HG02973 (cell line): ENCODE data around the gene BIRC2.
"Not testable (repeated sequence)": the region's sequence is repeated elsewhere in the genome, so short reads cannot be mapped to it uniquely, and the experiment has no call there.

Experiments used
- ATAC-seq: cut with Tn5 transposase; IDR thresholded peaks from one replicate; pipeline ENCODE4 v1.9.1; 2021; ENCODE audit warnings: moderate library complexity; ENCODE audit not compliant: unreplicated experiment

The BIRC2 gene

DNA sequence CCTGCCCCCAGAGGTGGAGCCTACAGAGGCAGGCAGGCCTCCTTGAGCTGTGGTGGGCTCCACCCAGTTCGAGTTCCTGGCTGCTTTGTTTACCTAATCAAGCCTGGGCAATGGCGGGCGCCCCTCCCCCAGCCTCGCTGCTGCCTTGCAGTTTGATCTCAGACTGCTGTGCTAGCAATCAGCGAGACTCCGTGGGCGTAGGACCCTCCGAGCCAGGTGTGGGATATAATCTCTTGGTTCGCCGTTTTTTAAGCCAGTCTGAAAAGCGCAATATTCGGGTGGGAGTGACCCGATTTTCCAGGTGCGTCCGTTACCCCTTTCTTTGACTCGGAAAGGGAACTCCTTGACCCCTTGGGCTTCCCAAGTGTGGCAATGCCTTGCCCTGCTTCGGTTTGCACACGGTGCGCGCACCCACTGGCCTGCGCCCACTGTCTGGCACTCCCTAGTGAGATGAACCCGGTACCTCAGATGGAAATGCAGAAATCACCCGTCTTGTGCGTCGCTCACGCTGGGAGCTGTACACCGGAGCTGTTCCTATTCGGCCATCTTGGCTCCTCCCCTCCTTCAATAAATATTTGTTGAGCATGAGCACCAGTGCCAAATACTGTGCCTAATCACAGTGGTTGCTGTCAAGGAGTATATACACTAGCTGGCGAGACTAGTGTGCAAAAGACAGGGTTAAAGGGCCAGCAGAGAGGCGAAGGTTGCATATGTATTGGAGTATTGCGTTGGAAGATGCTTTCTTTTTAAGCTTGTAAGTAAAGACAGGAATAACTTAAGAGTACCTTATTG, 27.8 kb downstream of the BIRC2 start:
- not testable (repeated sequence) for ATAC-seq

DNA sequence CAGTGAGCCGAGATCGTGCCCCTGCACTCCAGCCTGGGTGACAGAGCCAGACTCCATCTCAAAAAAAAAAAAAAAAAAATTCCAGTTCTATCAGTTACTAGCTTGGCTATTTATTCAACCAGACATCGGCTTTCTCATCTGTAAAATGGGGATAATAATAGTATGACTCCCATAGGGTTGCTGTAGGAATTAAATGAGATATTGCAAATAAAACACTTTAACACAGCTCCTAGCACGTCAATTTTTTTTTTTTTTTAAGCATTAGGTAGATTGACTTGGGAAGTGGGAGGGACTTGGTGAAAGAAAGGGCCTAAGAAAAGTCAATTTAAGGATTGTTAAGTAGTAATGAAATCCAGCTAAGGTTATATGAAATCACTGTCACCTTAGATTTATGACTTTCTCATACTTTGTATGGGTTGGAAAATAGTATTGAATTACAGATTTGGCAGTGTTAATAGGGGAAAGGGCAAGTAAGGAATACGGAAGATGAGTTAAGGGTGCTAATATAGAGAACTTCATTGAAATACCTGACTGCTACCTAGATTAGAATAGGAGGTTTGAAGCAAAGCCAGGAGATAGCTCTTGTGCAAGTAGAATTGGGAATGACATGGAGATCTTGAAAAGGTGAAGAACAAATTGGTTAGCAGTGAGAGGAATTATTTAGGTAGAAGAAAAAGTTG, 28.8 kb downstream of the BIRC2 start:
- no peak for ATAC-seq

DNA sequence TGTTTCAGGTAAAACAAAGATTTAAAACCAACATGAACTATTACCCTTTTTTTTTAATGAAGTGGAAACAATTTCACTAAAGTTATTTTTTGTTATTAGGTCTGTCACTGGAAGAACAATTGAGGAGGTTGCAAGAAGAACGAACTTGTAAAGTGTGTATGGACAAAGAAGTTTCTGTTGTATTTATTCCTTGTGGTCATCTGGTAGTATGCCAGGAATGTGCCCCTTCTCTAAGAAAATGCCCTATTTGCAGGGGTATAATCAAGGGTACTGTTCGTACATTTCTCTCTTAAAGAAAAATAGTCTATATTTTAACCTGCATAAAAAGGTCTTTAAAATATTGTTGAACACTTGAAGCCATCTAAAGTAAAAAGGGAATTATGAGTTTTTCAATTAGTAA, 30.9 kb downstream of the BIRC2 start:
- no peak for ATAC-seq

DNA sequence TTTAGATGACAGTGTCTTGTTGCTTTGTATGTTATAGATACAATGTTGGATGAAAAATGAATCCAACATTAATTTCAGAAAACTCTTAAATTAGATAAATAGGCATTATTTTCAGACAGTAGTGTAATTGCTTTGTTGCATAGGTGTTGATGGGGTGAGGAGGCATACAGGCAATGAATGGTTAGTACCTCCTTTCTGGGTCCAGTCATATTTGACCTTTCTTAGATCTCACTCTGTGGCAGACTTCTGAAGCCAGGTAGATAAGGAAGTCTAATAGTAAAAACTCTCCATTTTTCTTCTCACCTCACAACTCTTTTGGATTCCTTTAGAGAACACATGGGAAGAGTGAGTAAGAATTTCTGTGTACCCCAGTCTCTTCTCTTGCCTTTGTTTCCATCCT, 31.8 kb downstream of the BIRC2 start:
- ATAC-seq = no peak

DNA sequence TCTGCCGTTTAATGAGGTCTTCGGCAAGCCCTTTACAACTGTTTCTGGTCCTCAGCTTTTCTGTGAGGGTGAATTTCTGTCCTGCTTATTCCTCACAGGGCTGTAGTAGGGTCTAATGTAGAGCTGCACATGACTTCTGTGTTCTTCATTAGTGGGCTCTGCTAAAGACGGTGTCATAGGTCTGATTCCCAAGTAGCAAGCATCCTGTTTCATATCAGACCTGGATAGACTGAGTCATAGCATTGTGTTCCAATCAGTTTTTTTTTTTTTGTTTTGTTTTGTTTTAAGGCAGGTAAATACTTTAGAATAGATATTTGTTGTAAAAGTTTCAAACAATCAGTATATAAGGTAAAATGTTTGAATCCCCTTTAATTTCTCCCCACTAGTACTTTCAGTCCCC, 35.4 kb downstream of the BIRC2 start:
- ATAC-seq = no peak

DNA sequence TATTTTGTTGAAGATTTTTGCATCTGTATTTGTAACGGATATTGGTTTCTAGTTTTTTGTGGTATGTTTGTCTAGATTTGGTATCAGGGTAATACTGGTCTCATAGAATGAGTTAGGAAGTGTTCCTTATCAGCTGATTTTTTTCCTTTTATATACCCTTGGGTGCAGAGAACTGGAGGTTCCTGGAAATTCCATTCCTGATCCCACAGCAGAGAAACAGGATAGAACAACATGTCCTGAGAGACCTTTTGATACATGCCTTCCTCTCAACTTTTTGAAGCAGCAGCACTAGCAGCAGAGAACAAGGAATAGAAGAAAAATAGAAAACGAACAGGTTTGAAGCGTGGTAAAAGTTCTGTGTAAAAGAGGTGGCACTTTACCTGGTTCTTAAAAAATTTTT, 36.8 kb downstream of the BIRC2 start:
- ATAC-seq = no peak

DNA sequence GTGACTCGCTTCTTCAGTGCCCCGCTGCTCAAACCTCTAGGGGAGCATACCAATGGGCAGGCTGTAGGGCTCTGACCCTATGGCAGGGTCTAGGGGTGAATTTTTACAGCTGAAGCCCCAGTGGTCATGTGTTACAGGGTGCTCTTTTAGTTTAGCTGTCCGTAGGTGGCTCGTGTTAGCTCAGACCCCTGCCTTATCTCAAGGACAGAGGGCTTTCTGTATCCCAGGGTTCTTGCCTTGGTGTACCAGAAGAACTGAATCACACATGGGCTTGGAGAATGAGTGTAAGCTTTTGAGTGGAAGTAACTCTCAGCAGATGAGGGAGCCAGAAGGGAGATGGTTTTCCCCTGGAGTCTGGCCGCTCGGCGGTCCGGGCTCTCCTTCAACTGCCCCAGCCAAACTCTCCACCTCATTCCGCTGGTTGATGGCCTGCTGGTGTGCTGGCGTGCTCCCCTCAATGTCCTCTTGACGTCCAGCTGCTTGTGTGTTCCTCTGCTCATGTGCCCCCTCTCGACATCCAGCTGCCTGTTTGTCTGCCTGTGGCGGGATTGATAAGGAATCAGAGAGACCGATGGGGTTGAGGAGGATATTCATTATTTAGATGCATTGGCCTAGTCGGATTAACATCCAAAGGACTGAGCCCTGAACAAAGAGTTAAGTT, 37.5 kb downstream of the BIRC2 start:
- no peak for ATAC-seq

DNA sequence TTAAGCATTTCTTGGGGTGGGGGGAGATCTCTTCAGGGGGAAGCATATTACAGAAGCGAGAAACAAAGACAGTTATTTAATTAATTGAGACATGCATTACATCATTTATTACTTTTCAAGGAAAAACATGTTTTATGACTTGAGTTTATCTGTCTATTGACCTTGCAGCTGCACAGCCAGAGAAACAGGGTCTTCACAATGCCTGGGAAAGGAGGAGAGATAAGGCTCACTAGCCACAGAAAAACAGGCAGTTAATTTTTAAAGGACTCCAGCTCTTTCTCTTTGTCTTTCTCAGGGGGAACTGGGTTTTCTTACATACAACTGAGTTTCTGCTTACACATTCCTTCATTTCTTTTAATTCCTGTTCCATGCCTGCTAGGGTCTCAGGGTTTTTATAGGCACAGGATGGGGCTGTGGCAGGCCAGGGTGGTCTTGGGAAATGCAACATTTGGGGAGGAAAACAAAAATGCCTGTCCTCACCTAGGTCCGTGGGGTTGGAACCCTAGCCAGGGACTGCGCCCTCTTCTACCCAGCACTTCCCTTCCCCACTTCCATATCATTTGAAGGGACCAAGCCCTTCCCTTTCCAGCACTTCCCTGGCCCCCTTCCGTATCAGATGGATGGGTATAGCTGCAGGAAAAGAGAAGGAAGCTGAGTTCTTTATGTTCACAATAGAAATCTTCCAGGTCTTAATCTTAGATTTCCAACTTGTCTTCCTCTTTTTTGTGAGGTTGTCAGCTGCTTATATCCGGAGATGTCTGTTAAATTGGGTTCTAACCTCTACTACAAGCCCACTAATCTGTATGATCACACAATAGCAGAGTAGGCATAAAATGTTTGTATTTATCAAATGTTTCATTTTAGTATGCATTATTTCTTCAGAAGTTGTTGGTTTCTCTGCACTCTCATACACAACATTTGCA, 38.3 kb downstream of the BIRC2 start:
- no peak for ATAC-seq

DNA sequence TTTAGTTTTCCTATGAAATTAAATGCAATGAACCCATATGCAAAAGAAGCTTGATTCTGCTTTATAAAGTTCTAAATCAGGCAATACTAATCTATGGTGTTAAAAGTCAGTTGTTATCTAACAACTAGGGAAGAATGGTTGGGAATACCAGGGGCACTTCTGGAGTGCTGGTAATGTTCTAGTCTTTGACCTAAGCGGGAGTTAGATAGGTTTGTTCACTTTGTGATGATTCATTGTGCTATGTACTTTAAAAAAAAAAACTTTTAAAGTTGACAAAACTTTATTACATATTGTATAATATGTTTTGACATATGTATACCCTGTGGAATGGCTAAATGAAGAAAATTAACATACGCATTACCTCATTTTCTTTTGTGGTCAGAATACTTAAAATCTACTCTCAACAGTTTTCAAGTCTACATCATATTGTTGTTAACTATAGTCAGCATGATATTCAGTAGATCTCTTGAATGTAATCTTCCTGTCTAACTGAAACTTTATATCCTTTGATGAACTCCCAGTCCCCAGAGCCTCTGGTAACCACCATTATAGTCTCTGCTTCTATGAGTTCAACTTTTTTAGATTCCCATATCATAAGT, 39.2 kb downstream of the BIRC2 start:
- ATAC-seq = no peak

DNA sequence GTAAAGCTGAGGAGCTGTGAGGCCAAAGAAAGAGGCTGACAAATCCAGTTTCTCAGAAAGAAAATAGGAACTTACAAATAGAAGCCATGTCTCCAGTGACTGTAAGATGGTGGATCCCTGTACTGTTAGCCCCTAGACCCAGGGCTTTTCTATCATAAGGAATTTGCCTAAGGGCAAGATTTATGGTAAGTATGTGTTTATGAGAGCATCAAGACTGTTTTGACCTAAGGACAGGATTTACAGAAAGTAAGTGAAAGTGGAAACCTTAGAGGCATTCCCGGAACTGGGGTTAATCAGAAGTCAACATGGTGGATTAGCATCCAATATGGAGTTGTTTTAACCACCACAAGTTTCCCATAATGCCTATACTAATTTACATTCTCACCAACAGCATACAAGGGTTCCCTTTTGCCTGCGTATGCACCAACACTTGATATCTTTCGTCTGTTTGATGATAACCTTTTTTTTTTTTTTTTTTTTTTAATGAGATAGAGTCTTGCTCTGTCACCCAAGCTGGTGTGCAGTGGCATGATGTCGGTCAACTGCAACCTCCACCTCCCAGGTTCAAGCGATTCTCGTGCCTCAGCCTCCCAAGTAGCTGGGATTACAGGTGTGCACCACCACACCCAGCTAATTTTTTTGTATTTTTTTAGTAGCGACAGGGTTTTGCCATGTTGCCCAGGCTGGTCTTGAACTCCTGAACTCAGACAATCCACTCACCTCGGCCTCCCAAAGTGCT, 40.2 kb downstream of the BIRC2 start:
- ATAC-seq = no peak

DNA sequence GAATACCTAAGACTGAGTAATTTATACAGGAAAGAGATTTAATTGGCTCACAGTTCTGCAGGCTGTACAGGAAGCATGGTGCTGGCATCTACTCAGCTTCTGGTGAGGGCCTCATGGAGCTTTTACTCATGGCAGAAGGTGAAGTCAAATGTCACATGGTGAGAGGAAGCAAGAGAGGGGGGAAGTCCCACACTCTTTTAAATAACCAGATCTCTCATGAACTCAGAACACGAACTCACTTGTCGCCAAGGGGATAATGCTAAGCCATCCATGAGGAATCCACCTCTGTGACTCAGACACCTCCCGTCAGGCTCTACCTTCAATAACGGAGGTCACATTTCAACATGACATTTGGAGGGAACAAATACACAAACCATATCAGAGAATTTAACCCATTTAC, 42.2 kb downstream of the BIRC2 start:
- no peak for ATAC-seq

DNA sequence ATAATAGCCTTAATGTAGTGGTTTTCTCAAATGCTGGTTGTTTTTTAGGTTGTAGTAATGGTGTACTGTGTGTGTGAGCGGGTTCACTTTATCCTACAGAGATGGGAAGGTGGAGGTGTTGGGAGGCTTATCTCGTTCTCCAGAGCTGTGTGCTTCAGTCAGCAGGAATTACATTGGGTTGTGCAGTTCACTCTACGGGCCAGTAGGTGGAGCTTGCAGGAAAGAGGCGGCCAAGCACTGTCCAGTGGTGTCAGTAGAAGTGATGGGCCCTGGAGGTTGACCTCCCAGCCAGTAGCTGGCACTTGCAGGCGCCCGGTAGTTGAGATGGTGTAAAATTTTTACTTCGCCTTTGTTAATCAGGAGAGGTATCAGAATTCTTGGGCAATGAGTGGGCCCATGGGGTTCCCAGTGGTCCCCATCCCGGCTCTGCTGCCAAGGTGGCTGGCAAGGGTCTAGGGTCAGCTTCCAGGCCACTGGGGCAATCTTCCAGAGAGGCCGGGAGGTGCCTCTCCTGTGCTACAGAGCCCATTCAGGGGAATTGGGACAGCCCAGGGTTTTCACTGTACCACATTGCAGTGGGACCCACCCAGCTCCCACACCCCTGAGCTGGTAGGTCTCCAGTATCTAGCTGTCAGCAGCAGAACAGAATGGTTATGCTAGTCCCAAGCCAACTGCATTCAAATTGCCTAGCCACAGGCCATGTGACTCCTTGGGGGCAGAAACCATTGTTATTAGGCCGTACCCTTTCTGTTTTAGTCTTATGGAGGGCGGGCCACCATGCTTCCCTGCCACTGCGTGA, 43.9 kb downstream of the BIRC2 start:
- peak; percentile 69 for ATAC-seq

DNA sequence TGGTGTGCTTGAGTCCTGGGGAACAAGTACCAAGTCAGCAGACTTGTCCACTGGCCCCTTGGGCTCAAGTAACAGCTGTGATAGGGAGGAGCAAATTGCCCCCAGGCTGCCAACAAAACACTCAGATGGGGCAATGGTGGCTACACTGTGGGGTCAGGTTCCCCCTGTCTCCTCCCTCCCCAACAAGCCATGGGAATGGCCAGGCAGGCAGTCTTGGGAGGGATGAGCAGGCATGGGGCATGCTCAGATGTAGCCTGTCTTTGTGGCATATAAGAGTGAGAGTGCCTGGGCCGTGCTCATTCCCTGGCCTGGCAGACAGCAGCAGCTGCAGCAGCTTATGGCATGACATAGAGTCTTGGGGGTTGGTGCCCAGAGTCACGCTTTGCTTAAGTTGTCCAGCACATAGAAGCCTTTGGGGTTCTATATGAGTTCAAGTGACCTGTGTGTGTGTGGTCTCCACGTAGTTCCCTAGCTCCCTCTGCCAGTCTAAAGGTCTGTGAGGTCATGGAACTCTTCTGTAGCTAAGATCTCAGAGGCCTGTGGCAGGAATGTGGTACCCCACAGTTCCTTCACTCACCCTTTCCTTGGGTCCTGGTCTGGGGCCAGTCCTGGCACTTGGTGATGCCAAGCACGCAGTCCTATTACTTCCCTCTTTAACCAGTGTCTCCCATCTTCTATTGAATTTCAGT, 44.7 kb downstream of the BIRC2 start:
- ATAC-seq = no peak

DNA sequence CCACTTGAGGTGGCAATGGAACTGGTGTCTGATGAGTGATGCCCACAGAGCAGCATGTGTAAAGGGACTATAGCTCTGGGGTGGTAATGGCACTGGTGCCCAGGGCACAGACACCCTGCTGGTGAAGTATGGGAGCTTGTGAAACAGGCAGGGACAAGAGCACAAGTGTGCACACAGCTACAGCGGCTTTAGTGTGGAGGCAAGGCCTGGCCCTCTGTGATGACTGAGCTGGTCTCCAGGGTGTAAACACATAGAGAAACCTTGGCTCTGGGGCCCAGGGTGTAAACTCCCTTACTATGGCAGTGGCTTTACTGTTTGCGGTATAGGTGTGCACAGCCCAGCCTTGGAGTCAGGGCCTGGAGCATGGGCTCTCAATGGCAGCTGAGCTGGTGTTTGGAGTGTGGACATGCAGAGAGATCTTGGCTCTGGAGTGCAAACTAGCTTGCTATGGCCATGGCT, 46.3 kb downstream of the BIRC2 start:
- no peak for ATAC-seq

DNA sequence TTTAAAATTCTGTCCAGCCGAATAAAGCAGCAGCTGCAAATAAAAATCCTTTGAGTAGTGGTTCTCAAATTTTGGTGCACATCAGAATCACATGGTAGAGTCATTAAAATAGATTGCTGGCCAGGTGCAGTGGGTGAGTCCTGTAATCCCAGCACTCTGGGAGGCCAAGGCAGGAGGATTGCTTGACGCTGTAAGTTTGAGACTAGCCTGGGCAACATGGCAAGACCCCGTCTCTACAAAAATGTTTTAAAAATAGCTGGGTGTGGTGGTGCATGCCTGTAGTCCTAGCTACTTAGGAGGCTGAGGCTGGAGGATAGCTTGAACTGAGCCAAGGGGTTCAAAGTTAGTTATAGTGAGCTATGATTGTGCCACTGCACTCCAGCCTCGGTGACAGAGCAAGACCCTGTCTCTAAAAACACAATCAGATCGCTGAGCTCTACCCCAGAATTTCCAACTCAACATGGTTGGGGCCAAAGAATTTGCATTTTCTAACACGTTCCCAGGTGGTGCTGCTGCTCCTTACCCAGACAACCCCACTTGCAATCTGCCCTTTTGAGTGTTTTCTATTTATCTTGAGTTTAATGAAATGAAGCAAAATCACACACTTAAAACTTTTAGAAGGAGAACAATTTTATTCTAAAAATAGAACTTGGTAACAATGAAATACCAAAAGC, 48.8 kb downstream of the BIRC2 start:
- no peak for ATAC-seq

DNA sequence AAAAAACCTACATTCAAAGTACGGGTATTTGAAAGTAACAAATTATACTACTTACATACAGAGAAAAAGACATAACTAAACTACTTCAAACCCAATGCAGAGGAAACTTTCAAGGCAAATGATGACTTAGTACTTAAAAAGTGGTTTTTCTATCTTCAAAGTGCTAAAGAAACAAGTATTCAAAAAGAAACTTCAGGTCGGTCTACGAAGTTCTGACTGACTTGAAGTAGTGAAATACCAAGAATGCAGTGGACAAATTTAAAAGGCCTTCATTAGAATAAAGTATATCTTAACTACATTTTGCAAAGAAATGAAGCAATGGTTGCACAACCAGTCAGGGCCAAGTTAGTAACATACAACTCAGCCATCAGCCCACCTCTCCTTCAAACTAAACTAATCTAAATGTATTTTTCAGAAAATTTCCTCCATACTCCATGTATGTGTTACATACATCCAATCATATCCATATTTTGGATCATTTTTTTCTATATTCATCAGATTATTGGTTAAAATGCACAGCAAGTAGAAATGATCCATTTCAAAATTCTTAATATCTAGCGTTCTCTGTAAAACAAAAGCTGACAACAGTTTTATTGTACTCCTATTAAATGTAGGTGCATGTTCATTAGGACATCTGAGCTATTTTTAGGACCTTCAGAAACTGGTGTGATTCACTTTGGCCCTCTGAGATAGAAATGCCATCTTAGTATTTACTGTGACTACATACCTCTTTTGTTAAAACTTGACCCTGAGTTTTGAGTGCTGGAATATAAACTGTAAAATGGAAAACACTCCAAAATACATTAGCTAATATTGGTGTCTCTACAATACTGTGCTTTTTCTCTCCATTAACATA, 49.9 kb downstream of the BIRC2 start:
- no peak for ATAC-seq

DNA sequence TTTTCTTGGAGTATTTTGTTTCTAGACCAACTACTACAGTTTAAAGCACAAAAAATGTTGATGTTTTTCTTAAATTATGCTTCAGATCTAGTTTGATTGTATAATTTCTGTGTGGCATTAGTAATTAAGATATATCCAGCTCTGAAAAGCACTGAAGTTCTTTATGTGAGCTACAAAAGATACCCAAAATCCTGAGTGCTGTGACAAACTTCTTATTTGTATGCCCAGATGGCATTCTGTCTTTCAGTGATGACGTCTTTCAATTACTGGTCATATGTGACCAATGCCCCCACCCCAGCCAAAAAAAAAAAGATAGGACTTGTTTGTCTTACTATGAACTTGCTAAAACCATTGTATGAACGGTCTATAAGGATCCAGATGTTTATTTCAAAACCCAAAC, 51.3 kb downstream of the BIRC2 start:
- no peak for ATAC-seq
